Measurements from ENCODE around the gene NEURL1B. TPM values are rescaled to one million over a fixed set of nuclear protein-coding genes. Genes with fewer than 3 reads are reported as not detected.

The NEURL1B gene
- total RNA-seq, 2 experiments from 2014 or later = 3.0 to 3.1 TPM

DNA sequence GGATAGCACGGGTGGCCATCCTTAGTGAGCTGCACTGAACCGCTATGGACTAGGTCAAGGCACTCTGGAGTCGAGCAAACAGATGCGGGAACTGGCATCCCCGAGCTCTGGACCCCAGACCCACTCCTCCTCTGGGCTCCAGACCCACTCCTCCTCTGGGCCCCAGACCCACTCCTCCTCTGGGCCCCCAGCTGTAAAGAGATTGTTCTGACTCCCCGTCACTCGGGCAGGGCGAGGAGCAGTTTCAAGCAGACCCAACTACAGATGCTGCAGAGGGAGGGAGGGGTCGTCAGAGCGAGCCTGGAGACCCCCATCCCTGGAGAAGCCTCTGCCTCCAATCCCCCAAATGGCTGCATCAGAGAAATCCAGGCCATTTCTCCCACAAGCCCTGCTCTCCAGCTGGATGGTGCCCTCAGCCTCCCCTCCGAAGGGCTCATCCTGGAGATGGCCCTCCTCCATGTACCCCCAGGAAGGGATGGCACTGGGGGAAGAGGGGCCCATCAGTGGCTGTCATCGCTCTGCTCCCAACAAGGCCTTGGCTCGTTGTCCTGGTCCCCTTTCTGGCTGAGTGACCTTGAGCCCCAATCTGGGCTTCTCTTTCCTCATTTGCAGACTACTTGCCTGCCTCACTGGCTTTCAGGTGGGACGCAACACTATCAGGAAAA lies 91.3 kb downstream of the NEURL1B start:
- no peaks in the 10 kb centered on the region for H3K36me3 Mint-ChIP-seq
- no peaks in the 10 kb centered on the region for H3K27me3 Mint-ChIP-seq
- POLR2A ChIA-PET = interaction anchor here (1.2 kb wide), 1 partner anchor 33 kb away, joined by 3 read pairs; no protein-coding TSS in a partner anchor
- no peaks in the 10 kb centered on the region for H3K4me1 Mint-ChIP-seq
- DNase-seq (no peak), ATAC-seq (ENCODE audit: low read depth) (no peak)
- no peaks in the 10 kb centered on the region for H3K9me3 Mint-ChIP-seq
- H3K4me3 Mint-ChIP-seq = no peak overlapping the region
- H3K27ac Mint-ChIP-seq = no peak overlapping the region

DNA sequence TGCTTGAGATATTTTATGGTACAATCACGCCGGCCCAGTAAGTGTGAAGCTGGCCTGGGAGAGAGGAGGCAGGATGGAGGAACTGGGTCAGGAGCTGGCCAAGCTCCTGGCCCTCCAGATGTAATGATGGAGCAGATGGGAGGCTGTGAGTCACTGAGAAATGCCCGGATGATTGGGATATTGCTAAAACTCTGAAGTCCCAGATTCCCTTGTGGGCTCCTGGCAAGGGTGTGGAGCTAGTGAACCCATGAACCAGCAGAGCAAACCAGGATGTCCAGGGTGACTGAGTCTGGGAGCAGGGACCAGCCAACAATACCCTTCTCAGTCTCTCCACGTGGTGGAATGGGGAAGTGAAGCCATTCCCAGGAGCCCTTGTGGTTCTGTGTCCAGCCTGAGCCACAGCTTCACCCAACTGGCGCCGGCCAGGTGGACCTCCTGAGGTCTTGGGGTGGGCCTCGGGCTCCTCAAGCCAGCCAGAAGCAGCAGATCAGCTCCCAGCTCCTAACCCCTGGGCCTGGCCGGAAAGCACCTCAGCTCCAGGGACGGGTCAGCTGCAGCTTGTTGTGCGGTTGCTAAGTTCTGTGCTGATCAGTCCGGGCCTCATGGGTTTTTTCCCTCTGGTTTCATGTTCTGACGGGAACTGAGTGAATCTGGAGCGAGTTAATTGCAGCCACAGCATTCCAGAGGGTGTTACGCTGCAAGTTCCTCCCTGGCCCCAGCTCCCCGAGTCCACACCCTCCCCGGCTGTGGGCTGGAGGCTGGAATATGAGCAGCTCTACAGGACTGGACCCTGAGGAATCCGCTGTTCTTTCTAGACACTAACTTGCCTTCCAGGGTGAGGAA lies 92.3 kb downstream of the NEURL1B start:
- no peak for DNase-seq
- POLR2A ChIA-PET = interaction anchor here (1.2 kb wide), 1 partner anchor 32 kb away, joined by 3 read pairs; no protein-coding TSS in a partner anchor
- H3K4me1 Mint-ChIP-seq = no peaks in the 10 kb centered on the region
- ATAC-seq (ENCODE audit: low read depth) = no peak
- H3K36me3 Mint-ChIP-seq = no peaks in the 10 kb centered on the region
- no peaks in the 10 kb centered on the region for H3K9me3 Mint-ChIP-seq
- no peaks in the 10 kb centered on the region for H3K27me3 Mint-ChIP-seq
- no peak overlapping the region for H3K27ac Mint-ChIP-seq
- H3K4me3 Mint-ChIP-seq = no peak overlapping the region

DNA sequence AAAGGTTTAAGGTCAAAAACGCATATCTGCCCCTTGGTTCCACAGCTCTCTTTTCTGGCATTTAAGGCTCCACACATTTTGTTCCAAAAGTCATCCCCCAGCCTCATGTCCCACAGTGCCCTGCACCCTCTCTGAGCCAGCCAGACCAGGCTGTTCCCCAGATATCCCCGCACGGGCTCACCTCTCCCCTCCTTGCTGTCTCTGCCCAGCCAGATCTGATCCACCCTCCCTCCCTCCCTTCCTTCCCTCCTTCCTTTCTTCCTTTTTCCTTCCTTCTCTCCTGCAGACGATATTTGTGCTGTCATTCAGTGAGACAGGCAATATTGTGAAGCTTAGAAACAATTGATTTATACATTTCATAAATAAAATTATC lies 92.9 kb downstream of the NEURL1B start:
- Mint-ChIP-seq H3K4me1 (no peaks in the 10 kb centered on the region), H3K9me3 (no peaks in the 10 kb centered on the region), H3K36me3 (no peaks in the 10 kb centered on the region), H3K27me3 (no peaks in the 10 kb centered on the region), H3K4me3 (no peak overlapping the region), H3K27ac (no peak overlapping the region)
- no peak for DNase-seq
- POLR2A ChIA-PET = no interaction called here
- no peak for ATAC-seq (ENCODE audit: low read depth)

DNA sequence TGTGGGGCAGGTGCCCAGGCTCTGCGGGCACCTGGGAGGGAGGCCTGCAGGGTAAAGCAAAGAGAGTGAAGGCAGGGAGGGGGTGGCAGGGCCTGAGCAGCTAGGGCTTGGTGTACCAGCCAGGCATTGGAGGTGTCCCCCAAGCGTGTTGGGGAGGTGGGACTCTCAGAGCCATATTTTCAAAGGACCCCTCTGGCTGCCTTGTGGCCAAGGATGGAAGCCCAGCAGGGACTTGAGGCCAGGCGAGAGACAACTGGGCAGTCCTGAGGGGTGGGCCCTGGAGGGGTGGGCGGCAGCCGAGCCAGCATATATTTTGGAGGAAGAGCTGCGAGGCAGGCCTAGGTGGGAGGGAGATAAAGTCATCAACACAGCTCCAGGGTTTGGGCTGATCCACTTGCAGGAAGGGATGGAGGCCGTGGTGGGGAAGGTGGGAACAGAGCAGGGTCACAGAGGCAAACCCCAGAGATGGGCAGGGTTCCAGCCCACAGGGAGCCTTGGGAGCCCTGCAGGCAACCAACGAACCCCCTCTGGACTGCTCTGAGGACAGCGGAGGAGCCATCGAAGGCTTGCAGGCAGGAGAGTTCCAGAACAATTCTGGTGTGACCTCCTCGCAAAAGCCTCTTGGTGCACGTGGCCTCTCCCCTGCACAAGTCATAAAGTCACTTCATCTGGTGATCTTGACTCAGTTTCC lies 94.2 kb downstream of the NEURL1B start:
- DNase-seq = no peak
- H3K4me1 Mint-ChIP-seq = no peaks in the 10 kb centered on the region
- no peaks in the 10 kb centered on the region for H3K27me3 Mint-ChIP-seq
- POLR2A ChIA-PET = no interaction called here
- no peaks in the 10 kb centered on the region for H3K9me3 Mint-ChIP-seq
- H3K4me3 Mint-ChIP-seq = no peak overlapping the region
- no peak overlapping the region for H3K27ac Mint-ChIP-seq
- H3K36me3 Mint-ChIP-seq = no peaks in the 10 kb centered on the region
- ATAC-seq (ENCODE audit: low read depth) = no peak

GRCh38 chr5:172736508-172737135 lies 95.6 kb downstream of the NEURL1B start:
- Mint-ChIP-seq H3K27ac (no peak overlapping the region), H3K27me3 (peaks cover 2% of the 10 kb centered on the region), H3K4me3 (no peak overlapping the region), H3K4me1 (peaks cover 2% of the 10 kb centered on the region), H3K36me3 (no peaks in the 10 kb centered on the region), H3K9me3 (no peaks in the 10 kb centered on the region)
- POLR2A ChIA-PET = no interaction called here
- DNase-seq = no peak
- no peak for ATAC-seq (ENCODE audit: low read depth)

GRCh38 chr5:172739375-172739774 lies 98.3 kb downstream of the NEURL1B start:
- H3K4me1 Mint-ChIP-seq = peaks cover 2% of the 10 kb centered on the region
- no peak overlapping the region for H3K4me3 Mint-ChIP-seq
- H3K27ac Mint-ChIP-seq = no peak overlapping the region
- H3K27me3 Mint-ChIP-seq = peaks cover 2% of the 10 kb centered on the region
- ATAC-seq (ENCODE audit: low read depth) = no peak
- no peaks in the 10 kb centered on the region for H3K36me3 Mint-ChIP-seq
- no peaks in the 10 kb centered on the region for H3K9me3 Mint-ChIP-seq
- POLR2A ChIA-PET = interaction anchor here (0.7 kb wide), 1 partner anchor 419 kb away, joined by 4 read pairs; no protein-coding TSS in a partner anchor
- DNase-seq = no peak

DNA sequence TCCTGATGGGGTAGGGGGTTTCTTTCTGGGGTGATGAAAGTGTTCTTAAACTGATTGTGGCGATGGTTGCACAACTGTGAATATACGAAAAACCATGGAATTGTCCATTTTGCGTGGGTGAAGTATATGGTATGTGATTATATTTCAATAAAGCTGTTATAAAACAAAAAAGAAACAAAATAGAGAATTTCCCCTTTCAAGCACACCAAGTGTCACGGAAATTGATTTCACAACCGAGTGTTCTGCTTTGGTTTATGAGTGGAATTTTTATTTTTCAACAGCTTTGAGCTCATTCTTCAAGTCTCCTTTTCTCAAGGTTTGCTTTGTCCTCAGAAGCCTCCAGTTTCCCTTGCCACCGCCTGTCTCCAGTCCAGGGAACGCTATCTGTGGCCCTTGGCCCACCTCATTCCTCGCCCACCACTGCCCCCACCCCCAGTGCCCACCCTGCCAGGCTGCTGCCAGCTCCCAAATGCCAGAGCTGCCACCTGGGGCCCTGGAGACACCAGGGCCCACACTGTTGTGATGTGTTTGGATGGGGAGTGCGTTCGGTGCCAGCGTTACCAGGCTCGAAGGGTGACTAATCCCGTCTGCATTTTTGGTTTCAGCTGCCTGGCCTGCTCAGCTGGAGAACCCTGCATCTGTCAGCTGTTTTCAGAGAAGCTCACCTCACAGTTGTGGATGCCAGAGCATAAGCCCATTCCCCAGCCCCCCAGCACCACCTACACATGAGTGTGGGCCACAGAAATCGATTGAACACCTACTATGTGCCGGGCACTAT lies 99.6 kb downstream of the NEURL1B start:
- POLR2A ChIA-PET = no interaction called here
- peaks cover 2% of the 10 kb centered on the region for H3K27me3 Mint-ChIP-seq
- H3K27ac Mint-ChIP-seq = no peak overlapping the region
- no peak for ATAC-seq (ENCODE audit: low read depth)
- no peak overlapping the region for H3K4me3 Mint-ChIP-seq
- no peaks in the 10 kb centered on the region for H3K9me3 Mint-ChIP-seq
- no peaks in the 10 kb centered on the region for H3K36me3 Mint-ChIP-seq
- peaks cover 2% of the 10 kb centered on the region for H3K4me1 Mint-ChIP-seq
- no peak for DNase-seq

Small RNAs within 50 kb of the gene (microRNA-seq; reads per million reads assigned to microRNA genes)
- gene MIR5003 = not detected

Other genes starting within 250 kb of the NEURL1B start
- under 1 TPM; 0.28 to 0.42 TPM for gene SH3PXD2B, start 186.7 kb upstream of the NEURL1B start, total RNA-seq
- gene DUSP1, start 129.9 kb downstream of the NEURL1B start, total RNA-seq = 10 to 100 TPM; 39.4 to 41.5 TPM
- gene ERGIC1, start 193.0 kb downstream of the NEURL1B start, total RNA-seq = 10 to 100 TPM; 59.5 to 63.2 TPM